GM23338 (cell line): ENCODE measurements around the gene VTA1. TPM values are rescaled to one million over a fixed set of nuclear protein-coding genes. Genes with fewer than 3 reads are reported as not detected.

Experiments
- ATAC-seq: fragments of 200-7000 bp; cut with Tn5 transposase; 3 replicates; pipeline ENCODE4 v1.9.1; 2020
- DNase-seq: peaks from one replicate; pipeline ENCODE4 v3.0.0-alpha.2; 2015; ENCODE audit warnings: low spot score
- H2AFZ ChIP-seq: fragments of 200-600 bp; sonication (generic); 2 replicates; pipeline ENCODE4 v1.8.0; 2016; ENCODE audit warnings: antibody characterized with exemption, mild to moderate bottlenecking, moderate library complexity
- H3F3A ChIP-seq: fragments of 200-600 bp; sonication (generic); replicated peaks from 2 replicates; pipeline ENCODE4 v1.8.0; 2017; ENCODE audit warnings: antibody characterized with exemption, mixed run types, low read depth
- H3K27ac ChIP-seq: fragments of 200-600 bp; sonication (generic); 2 replicates; pipeline ENCODE4 v1.6.1; 2016; ENCODE audit warnings: low read depth
- H3K27me3 ChIP-seq: fragments of 200-600 bp; sonication (generic); 2 replicates; pipeline ENCODE4 v1.8.0; 2016; ENCODE audit warnings: mild to moderate bottlenecking, mixed run types, moderate library complexity; ENCODE audit not compliant: insufficient read depth
- H3K36me3 ChIP-seq: fragments of 200-600 bp; sonication (generic); 2 replicates; pipeline ENCODE4 v1.8.0; 2016; ENCODE audit warnings: mild to moderate bottlenecking; ENCODE audit not compliant: insufficient read depth
- H3K4me1 ChIP-seq: fragments of 200-600 bp; sonication (generic); 2 replicates; pipeline ENCODE4 v1.8.0; 2016; ENCODE audit warnings: mild to moderate bottlenecking, moderate library complexity; ENCODE audit not compliant: insufficient read depth
- H3K4me2 ChIP-seq: fragments of 200-600 bp; sonication (generic); 2 replicates; pipeline ENCODE4 v1.7.1; 2017; ENCODE audit warnings: mixed run types
- H3K4me3 ChIP-seq: fragments of 200-600 bp; sonication (generic); 2 replicates; pipeline ENCODE4 v1.6.1; 2016; ENCODE audit warnings: mixed run types
- H3K79me2 ChIP-seq: fragments of 200-600 bp; sonication (generic); replicated peaks from 2 replicates; pipeline ENCODE4 v1.8.0; 2017; ENCODE audit warnings: mild to moderate bottlenecking; ENCODE audit not compliant: insufficient read depth
- H3K9me2 ChIP-seq: fragments of 200-600 bp; sonication (generic); 2 replicates; pipeline ENCODE4 v1.8.0; 2017; ENCODE audit not compliant: insufficient read depth
- H4K20me1 ChIP-seq: fragments of 200-600 bp; sonication (generic); replicated peaks from 2 replicates; pipeline ENCODE4 v1.8.0; 2017; ENCODE audit warnings: mild to moderate bottlenecking; ENCODE audit not compliant: insufficient read depth
- H3K27ac Mint-ChIP-seq: 2 replicates; pipeline ENCODE4 v1.8.0; 2020; ENCODE audit warnings: inconsistent platforms, mild to moderate bottlenecking, moderate library complexity, mixed read lengths
- H3K27me3 Mint-ChIP-seq: 3 replicates; pipeline ENCODE4 v1.8.0; 2022; ENCODE audit warnings: low read depth, mild to moderate bottlenecking, moderate library complexity, mixed read lengths, inconsistent platforms; ENCODE audit not compliant: insufficient read depth, poor library complexity
- H3K36me3 Mint-ChIP-seq: 3 replicates; pipeline ENCODE4 v1.8.0; 2021; ENCODE audit warnings: low read depth, mild to moderate bottlenecking, inconsistent platforms, moderate library complexity, mixed read lengths
- H3K4me1 Mint-ChIP-seq: 3 replicates; pipeline ENCODE4 v1.8.0; 2020; ENCODE audit warnings: mild to moderate bottlenecking, inconsistent platforms, mixed read lengths
- H3K4me3 Mint-ChIP-seq: 3 replicates; pipeline ENCODE4 v1.8.0; 2021; ENCODE audit warnings: moderate library complexity, mild to moderate bottlenecking, inconsistent platforms, mixed read lengths
- H3K9me3 Mint-ChIP-seq: 3 replicates; pipeline ENCODE4 v1.8.0; 2020; ENCODE audit warnings: moderate library complexity, mild to moderate bottlenecking, inconsistent platforms, mixed read lengths
- CREB1 ChIP-seq: fragments of 250-450 bp; sonication (Bioruptor Pico); IDR thresholded peaks from 2 replicates; pipeline ENCODE4 v1.5.0; 2020; ENCODE audit warnings: low read depth, mild to moderate bottlenecking, moderate library complexity
- CTCF ChIP-seq, 2 experiments: fragments of 200-600 bp in 1 of 2; sonication (generic) in 1 of 2; conservative IDR thresholded peaks; 2 replicates each; pipeline versions ENCODE4 v1.5.1 to v1.6.1; 2016 to 2017; ENCODE audit warnings: antibody characterized with exemption in 2 of 2, low read depth in 2 of 2, mild to moderate bottlenecking in 2 of 2, moderate library complexity in 1 of 2
- EZH2 ChIP-seq: fragments of 200-600 bp; sonication (generic); IDR thresholded peaks from one replicate; pipeline ENCODE4 v1.8.0; 2017; ENCODE audit warnings: antibody characterized with exemption, mild to moderate bottlenecking, low read depth; ENCODE audit not compliant: unreplicated experiment
- NANOG ChIP-seq: IDR thresholded peaks from 2 replicates; pipeline ENCODE4 v1.6.1; 2016; ENCODE audit warnings: antibody characterized with exemption, borderline replicate concordance
- POLR2AphosphoS5 ChIP-seq: IDR thresholded peaks from 2 replicates; pipeline ENCODE4 v1.6.1; 2016; ENCODE audit warnings: antibody characterized with exemption, low read depth
- STAT1 ChIP-seq: IDR thresholded peaks from one replicate; pipeline ENCODE4 v1.6.1; 2016; ENCODE audit warnings: antibody characterized with exemption; ENCODE audit not compliant: unreplicated experiment
- ZNF331 ChIP-seq: fragments of 250-450 bp; sonication (Bioruptor Pico); IDR thresholded peaks from 2 replicates; pipeline ENCODE4 v1.5.0; 2020; ENCODE audit warnings: low read depth, mild to moderate bottlenecking, moderate library complexity
- ZNF462 ChIP-seq: fragments of 250-450 bp; sonication (Bioruptor Pico); IDR thresholded peaks from 2 replicates; pipeline ENCODE4 v1.5.0; 2020; ENCODE audit warnings: mild to moderate bottlenecking, moderate library complexity
- polyA plus RNA-seq: library from polyadenylated mRNA; unstranded; fragments of >200 nt; fragmentation: Nextera tagmentation; extraction: Ambion mirVana; gene quantifications from 2 replicates; pipeline ENCODE4 v1.2.1, GENCODE V29; 2016
- total RNA-seq: library from RNA; depleted of rRNA; stranded (reverse); fragments of >200 nt; shearing (Covaris generic); gene quantifications from 2 replicates; pipeline ENCODE4 v1.2.3, GENCODE V29; 2014

VTA1 gene
- total and polyA plus RNA-seq, 2 experiments from 2014 or later: 102 to 104 TPM

GRCh38 chr6:142167486-142167885 lies 20.4 kb downstream of the VTA1 start (continued):
- TF ChIP-seq ZNF462 (CRISPR knock-in tag) (no peak), CTCF (conservative IDR thresholded peaks at IDR 0.05; ENCODE audit: low read depth in 2 of 2) (no peak), POLR2AphosphoS5 (no peak), NANOG (no peak), CREB1 (CRISPR knock-in tag) (no peak), EZH2 (no peak)

DNA sequence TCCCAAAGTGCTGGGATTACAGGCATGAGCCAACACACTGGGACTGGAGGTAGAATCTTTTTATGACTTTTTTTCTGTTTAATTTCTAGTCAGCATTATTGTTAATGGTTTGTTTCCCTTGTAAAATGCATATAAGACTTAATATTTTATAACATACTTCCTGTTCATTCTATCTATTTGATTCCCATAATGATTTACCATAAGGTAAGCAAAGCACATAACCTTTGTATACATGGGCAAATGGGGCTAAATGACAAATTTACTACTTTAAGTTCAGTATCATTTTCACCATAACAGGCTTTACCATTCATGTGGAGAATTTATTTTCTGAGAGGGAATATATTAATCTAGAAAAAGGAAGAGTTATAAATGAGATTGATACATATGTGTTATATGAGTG lies 24.3 kb downstream of the VTA1 start:
- Histone ChIP-seq H4K20me1 (no peaks in the 10 kb centered on the region), H3K27ac (no peak overlapping the region), H3F3A (no peaks in the 10 kb centered on the region), H3K4me3 (no peak overlapping the region), H3K36me3 (peaks cover 17% of the 10 kb centered on the region; the same call in 1 of the 2 replicates), H3K9me2 (no peaks in the 10 kb centered on the region), H3K4me2 (no peak overlapping the region), H3K79me2 (no peaks in the 10 kb centered on the region; the same call in 1 of the 2 replicates), H3K27me3 (no peaks in the 10 kb centered on the region), H2AFZ (no peak overlapping the region), H3K4me1 (no peaks in the 10 kb centered on the region)
- no peaks in the 10 kb centered on the region for H3K9me3 Mint-ChIP-seq
- peaks cover 34% of the 10 kb centered on the region; the same call in 2 of the 3 replicates for H3K36me3 Mint-ChIP-seq
- H3K4me1 Mint-ChIP-seq: no peaks in the 10 kb centered on the region
- ATAC-seq (no peak), DNase-seq (no peak)
- H3K27me3 Mint-ChIP-seq: no peaks in the 10 kb centered on the region
- no peak overlapping the region for H3K27ac Mint-ChIP-seq
- H3K4me3 Mint-ChIP-seq: no peak overlapping the region
- TF ChIP-seq EZH2 (no peak), STAT1 (no peak), NANOG (no peak), ZNF331 (CRISPR knock-in tag) (no peak), CTCF (conservative IDR thresholded peaks at IDR 0.05; ENCODE audit: low read depth in 2 of 2) (no peak), POLR2AphosphoS5 (no peak), CREB1 (CRISPR knock-in tag) (no peak)
